Mononuclear cell (primary cell): ENCODE measurements around the gene YY1AP1. TPM values are rescaled to one million over a fixed set of nuclear protein-coding genes. Genes with fewer than 3 reads are reported as not detected.
"Not testable (repeated sequence)": the region's sequence is repeated elsewhere in the genome, so short reads cannot be mapped to it uniquely, and the experiment has no call there.

ENCODE experiments used
- H3K27me3 ChIP-seq: 2 replicates; pipeline ENCODE4 v1.6.0; 2011; ENCODE audit warnings: low read length, control low read depth; ENCODE audit not compliant: insufficient read depth
- H3K4me1 ChIP-seq: 2 replicates; pipeline ENCODE4 v1.5.1; 2011; ENCODE audit warnings: mild to moderate bottlenecking, low read length, control low read depth; ENCODE audit not compliant: insufficient read depth
- H3K4me3 ChIP-seq: 2 replicates; pipeline ENCODE4 v1.5.1; 2011; ENCODE audit warnings: mild to moderate bottlenecking, low read length, moderate library complexity
- H3K9me3 ChIP-seq: 2 replicates; pipeline ENCODE4 v1.5.1; 2011; ENCODE audit warnings: low read depth, mild to moderate bottlenecking, control low read depth, low read length
- total RNA-seq: library from RNA; depleted of rRNA; stranded (reverse); fragments of >200 nt; gene quantifications from one replicate; pipeline ENCODE4 v1.2.3, GENCODE V29; 2012

The YY1AP1 gene, protein sequence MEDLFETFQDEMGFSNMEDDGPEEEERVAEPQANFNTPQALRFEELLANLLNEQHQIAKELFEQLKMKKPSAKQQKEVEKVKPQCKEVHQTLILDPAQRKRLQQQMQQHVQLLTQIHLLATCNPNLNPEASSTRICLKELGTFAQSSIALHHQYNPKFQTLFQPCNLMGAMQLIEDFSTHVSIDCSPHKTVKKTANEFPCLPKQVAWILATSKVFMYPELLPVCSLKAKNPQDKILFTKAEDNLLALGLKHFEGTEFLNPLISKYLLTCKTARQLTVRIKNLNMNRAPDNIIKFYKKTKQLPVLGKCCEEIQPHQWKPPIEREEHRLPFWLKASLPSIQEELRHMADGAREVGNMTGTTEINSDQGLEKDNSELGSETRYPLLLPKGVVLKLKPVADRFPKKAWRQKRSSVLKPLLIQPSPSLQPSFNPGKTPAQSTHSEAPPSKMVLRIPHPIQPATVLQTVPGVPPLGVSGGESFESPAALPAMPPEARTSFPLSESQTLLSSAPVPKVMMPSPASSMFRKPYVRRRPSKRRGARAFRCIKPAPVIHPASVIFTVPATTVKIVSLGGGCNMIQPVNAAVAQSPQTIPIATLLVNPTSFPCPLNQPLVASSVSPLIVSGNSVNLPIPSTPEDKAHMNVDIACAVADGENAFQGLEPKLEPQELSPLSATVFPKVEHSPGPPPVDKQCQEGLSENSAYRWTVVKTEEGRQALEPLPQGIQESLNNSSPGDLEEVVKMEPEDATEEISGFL
- total RNA-seq = 226 TPM

DNA sequence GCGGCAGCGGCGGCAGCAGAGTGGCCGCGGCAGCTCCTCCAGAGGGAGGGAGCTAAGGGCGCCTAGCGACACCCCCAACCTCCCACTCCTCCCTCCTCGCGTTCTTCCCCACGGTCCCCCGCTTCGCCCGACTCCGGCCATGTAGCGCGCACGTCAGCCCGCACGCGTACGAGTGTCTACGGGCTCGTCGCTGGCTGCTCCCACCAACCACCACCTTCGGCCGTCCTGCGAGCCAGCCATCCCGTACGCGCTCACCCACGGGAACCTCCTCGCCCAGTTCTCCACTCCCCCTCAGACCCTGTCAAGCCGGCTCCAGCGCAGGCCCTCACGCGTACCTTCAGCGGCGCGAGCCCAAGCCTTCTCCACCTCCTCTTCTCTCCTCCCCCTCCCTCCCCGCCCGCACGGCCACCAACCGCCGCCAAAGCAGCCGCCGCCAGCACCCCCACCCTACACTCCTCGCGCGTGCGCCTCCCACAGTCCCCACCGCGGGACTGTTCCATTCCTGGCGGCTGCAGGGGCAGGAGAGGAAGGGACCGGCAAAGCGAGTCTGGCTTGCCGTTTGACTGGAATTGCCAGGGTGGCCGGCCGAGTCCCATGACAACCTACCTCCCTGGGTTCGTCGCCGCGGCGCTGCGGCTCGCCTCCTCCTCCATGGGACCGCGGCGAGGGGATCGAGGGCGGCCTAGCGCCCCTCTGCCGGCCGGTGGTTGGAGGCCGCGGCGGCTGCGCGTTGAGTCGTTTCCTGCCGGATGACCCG, at the start of gene YY1AP1:
TSS of gene YY1AP1 (minus strand) at position 451 of the 757 bp plus-strand sequence. CDS start 8,338 bp downstream, outside the sequence.
- peaks cover 28% of the 10 kb centered on the region for H3K4me1 ChIP-seq
- no peaks in the 10 kb centered on the region for H3K9me3 ChIP-seq
- peak within 1 kb of the TSS; percentile 96 for H3K4me3 ChIP-seq

DNA sequence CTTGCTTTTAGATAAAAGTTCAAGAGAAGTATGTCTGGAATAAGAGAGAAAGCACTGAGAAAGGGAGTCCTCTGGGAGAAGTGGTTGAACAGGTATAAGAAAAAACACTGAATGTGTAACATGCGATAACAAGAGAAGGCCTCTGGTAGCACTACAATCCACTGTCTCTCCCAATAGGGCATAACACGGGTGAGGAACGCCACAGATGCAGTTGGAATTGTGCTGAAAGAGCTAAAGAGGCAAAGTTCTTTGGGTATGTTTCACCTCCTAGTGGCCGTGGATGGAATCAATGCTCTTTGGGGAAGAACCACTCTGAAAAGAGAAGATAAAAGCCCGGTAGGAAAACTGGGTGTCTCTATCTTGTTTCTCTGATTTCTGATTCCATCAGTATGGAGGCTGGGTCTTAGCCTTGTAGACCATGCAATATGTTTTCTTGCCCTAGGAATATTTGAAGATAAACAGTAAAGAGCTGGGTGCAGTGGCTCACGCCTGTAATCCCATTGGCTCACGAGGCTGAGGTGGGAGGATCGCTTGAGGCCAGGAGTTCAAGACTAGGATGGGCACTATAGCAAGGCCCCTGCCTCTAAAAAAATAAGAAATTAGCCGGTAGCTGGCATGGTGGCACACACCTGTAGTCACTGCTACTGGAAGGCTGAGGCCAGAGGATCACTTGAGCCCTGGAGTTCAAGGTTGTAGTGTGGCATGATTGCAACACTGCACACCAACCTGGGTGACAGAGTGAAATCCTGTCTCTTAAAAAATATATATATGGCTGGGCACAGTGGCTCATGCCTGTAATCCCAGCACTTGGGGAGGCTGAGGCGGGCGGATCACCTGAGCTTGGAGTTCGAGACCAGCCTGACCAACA, 40.7 kb upstream of the YY1AP1 start:
- Histone ChIP-seq H3K27me3 (no peaks in the 10 kb centered on the region), H3K4me3 (no peak overlapping the region), H3K4me1 (no peaks in the 10 kb centered on the region), H3K9me3 (no peaks in the 10 kb centered on the region)

More for the DNA sequence above, at the start of gene YY1AP1:
- H3K27me3 ChIP-seq = no peaks in the 10 kb centered on the region

DNA sequence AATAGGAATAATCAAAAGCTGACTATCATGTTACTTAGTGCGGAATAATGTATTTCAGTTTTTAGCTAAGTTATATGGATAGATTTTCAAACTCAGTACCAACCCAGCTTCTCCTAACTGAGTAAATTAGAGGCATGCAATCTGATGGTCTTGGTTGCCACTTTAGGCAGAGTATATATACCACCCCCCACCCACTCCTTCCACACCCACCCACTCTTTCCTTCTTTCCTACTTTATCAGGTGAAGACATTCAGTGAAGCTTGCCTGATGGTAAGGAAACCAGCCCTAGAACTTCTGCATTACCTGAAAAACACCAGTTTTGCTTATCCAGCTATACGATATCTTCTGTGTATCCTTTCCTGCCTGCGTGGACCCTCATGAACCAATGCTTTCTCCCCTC, 36.6 kb upstream of the YY1AP1 start:
- no peaks in the 10 kb centered on the region for H3K4me1 ChIP-seq
- H3K9me3 ChIP-seq = no peaks in the 10 kb centered on the region
- H3K4me3 ChIP-seq = no peak overlapping the region
- no peaks in the 10 kb centered on the region for H3K27me3 ChIP-seq

DNA sequence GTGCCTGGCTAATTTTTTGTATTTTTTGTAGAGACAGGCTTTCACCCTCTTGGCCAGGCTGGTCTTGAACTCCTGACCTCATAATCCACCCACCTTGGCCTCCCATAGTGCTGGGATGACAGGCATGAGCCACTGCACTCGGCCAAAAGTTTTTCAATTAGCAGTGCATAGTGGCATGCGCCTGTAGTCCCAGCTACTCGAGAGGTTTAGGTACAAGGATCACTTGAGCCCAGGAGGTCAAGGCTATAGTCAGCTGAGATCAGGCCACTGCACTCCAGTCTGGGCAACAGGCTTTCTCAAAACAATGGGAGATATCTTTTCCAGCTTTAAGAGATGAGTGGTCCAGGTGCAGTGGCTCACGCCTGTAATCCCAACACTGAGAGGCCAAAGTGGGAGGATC, 31.1 kb upstream of the YY1AP1 start:
- H3K4me1 ChIP-seq = peaks cover 7% of the 10 kb centered on the region
- H3K4me3 ChIP-seq = no peak overlapping the region
- H3K9me3 ChIP-seq = no peaks in the 10 kb centered on the region
- no peaks in the 10 kb centered on the region for H3K27me3 ChIP-seq

DNA sequence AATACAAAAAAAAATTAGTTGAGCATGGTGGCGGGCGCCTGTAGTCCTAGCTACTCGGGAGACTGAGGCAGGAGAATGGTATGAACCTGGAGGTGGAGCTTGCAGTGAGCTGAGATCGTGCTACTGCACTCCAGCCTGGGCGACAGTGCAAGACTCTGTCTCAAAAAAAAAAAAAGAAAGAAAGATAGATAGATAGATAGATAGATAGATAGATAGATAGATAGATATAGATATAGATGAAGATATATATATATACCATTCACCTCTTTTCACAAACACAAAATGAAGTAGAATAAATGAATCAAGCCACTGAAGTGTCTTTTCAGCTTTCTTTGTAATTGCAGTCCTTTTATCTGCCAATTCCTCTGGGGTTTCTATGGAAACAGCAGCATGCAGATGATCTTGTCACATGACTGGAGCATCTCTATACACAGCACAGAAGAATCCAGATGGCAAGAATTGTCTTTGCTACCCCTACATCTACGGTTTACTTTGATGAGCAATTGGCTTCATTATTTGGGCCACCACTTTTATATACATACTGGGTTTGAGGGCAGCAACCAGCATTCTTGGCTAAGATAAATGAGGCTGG, 30.0 kb upstream of the YY1AP1 start:
- H3K4me1 ChIP-seq, H3K9me3 ChIP-seq, H3K4me3 ChIP-seq, H3K27me3 ChIP-seq: not testable (repeated sequence)

DNA sequence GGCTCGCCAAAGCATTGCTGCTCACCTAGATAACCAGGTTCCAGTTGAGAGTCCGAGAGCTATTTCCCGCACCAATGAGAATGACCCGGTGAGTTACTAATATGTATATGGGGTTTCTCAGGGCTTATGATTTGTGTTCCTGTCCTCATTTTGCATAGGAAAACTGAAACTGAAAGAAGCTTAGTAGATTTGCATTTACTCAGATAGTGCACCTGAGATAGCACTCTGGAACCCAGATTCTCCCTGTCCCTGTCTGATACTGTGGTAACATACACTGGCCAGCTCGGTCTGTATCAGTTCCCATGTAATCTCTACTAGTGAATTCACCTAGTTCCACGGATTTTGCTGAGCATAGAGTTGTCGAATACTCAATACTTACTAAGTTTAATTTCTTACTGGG, 28.5 kb upstream of the YY1AP1 start:
- H3K9me3 ChIP-seq = no peaks in the 10 kb centered on the region
- H3K4me1 ChIP-seq = peaks cover 7% of the 10 kb centered on the region
- H3K27me3 ChIP-seq = no peaks in the 10 kb centered on the region
- no peak overlapping the region for H3K4me3 ChIP-seq

DNA sequence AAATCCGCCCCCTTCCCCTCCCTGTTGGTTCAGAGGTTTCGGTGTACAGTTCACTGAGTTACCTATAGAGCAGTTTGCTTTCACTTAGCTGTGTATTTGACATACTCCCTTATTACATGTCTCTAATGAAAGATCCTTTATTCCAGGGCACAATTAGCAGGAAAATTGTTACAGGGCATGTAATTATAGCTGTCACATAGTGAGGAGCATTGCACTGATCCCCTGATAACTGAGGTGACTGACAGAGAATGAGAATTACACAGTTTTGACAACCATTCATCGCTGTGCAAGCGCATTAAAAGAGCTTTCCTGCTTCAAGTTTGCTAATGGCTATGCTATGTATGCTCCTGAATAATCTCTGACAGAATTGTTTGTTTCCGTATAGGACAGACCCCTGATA, 27.2 kb upstream of the YY1AP1 start:
- H3K4me1 ChIP-seq = peaks cover 7% of the 10 kb centered on the region
- H3K27me3 ChIP-seq = no peaks in the 10 kb centered on the region
- no peak overlapping the region for H3K4me3 ChIP-seq
- H3K9me3 ChIP-seq = no peaks in the 10 kb centered on the region

DNA sequence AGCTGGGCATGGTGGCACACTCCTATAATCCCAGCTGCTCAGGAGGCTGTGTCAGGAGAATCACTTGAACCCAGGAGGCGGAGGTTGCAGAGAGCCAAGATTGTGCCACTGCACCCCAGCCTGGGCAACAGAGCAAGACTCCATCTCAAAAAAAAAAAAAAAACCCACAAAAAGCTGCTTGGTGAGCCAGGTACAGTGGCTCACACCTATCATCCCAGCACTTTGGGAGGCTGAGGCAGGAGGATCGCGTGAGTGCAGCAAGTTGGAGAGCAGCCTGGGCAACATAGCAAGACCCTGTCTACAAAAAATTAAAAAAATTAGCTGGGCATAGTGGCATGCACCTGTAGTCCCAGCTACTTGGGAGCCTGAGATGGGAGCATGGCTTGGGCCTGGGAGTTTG, 26.5 kb upstream of the YY1AP1 start:
- H3K4me3 ChIP-seq, H3K9me3 ChIP-seq, H3K4me1 ChIP-seq, H3K27me3 ChIP-seq: not testable (repeated sequence)

DNA sequence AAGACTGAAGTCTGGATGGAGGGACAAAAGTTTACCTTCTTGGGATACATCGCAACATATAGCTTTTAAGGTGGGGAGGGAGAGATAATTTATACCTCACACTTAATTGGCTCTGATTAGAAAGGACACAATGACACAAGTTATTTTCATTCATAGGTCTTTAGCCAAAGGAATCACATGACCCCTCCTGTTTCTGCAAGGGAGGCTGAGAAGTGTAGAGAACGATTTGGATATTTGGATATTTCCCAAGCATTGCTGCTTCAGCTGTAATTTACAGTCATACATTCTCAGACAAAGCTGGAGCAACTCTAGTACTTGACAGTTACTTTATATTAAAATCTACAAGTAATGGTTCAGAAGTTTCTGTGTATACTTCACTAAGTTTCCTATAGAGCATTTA, 24.5 kb upstream of the YY1AP1 start:
- Histone ChIP-seq H3K4me1 (peaks cover 7% of the 10 kb centered on the region), H3K9me3 (no peaks in the 10 kb centered on the region), H3K27me3 (no peaks in the 10 kb centered on the region), H3K4me3 (no peak overlapping the region)

DNA sequence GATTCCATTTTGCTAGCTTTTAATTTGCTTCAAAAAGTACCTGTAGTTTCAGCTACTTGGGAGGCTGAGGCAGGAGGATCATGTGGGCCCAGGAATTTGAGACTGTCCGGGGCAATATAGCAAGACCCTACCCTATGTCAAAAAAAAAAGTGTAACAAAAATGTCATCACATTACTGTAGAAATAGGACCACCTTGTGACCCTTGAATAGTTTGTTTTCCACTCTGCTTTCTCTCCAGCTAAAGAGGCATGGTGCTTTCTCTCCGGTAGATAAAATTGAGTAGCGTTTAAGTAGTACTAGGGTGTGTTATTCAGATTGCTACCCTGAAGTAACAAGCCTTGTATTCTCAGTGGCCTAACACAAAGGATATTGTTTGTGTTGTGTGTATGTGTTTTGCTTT, 24.1 kb upstream of the YY1AP1 start:
- not testable (repeated sequence) for H3K27me3 ChIP-seq, H3K4me3 ChIP-seq, H3K4me1 ChIP-seq, H3K9me3 ChIP-seq

DNA sequence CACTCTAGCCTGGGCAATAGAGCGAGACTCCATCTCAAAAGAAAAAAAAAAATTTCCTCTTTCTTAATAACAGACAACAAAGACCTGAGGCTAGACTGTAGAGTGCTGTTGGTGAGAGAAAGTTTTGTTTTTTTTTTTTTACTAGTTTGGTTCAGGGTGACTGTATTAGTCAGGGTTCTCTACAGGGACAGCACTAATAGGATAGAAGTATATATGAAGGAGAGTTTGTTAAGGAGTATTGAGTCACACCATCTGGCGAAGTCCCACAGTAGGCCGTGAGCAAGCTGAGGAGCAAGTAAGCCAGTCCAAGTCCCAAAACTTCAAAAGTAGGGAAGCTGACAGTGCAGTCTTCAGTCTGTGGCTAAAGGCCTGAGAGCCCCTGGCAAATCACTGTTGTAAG, 22.9 kb upstream of the YY1AP1 start:
- H3K4me1 ChIP-seq, H3K9me3 ChIP-seq, H3K4me3 ChIP-seq, H3K27me3 ChIP-seq: not testable (repeated sequence)

DNA sequence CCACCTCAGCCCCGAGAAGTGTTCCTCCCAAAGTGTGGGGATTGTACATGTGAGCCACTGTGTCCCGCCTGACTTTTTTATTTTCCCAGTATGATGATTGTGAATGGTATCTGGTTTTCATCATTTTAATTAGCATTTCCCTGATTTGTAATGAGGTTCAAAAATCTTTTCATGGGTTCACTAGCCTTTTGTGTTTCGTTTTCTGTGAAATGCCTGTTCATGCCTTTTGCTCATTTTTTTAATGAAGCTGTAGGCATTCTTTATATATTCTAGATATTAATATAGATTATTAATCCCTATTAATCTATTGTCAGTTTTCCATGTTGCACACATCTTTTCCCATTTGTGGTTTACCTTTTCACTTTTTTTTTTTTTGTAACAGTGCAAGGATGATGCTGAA, 20.8 kb upstream of the YY1AP1 start:
- Histone ChIP-seq H3K27me3 (no peaks in the 10 kb centered on the region), H3K4me1 (no peaks in the 10 kb centered on the region), H3K4me3 (no peak overlapping the region), H3K9me3 (no peaks in the 10 kb centered on the region)

DNA sequence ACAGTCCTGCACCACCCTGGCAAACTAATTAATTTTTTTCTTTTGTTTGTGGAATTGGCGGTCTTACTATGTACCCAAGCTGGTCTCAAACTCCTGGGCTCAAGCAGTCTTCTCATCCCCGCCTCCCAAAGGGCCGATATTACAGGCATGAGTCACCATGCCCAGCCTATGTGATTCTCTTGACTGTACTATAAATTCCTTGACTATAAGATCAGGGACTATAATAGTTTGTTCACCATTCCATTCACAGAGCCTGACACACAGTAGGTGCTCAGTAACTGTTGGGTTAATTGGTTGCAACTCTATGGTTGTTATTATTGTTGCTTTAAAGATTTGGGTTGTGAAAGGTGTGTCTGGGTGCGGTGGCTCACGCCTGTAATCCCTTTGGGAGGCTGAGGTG, 17.6 kb upstream of the YY1AP1 start:
- Histone ChIP-seq H3K4me3 (no peak overlapping the region), H3K4me1 (no peaks in the 10 kb centered on the region), H3K27me3 (no peaks in the 10 kb centered on the region), H3K9me3 (no peaks in the 10 kb centered on the region)

DNA sequence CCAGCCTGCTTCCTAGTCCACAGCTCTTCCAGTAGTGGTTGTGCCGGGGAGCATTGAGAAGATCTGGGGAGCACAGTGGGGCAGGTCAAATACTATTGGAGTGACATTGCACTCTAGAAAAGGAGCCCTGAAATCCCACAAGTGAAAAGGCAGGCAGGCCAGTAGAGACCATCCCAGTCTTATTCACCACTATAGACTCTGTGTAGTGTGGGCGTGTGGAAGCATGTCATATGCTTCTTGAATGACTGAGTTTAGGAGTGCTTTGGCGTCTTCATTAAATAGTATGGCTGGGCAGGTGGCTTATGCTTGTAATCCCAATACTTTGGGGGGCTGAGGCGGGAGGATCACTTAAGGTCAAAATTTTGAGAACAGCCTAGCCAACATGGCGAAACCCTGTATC, 15.8 kb upstream of the YY1AP1 start:
- H3K4me3 ChIP-seq, H3K27me3 ChIP-seq, H3K4me1 ChIP-seq, H3K9me3 ChIP-seq: not testable (repeated sequence)
